Retina (tissue), 1 donor: Measurements from ENCODE around the gene LRRC32.
A peak's percentile ranks its signal among the peaks of the same experiment; 100 is the strongest.

Source experiments
- DNase-seq: peaks from one replicate; pipeline ENCODE4 v3.0.0-alpha.2; 2016

Gene LRRC32, protein sequence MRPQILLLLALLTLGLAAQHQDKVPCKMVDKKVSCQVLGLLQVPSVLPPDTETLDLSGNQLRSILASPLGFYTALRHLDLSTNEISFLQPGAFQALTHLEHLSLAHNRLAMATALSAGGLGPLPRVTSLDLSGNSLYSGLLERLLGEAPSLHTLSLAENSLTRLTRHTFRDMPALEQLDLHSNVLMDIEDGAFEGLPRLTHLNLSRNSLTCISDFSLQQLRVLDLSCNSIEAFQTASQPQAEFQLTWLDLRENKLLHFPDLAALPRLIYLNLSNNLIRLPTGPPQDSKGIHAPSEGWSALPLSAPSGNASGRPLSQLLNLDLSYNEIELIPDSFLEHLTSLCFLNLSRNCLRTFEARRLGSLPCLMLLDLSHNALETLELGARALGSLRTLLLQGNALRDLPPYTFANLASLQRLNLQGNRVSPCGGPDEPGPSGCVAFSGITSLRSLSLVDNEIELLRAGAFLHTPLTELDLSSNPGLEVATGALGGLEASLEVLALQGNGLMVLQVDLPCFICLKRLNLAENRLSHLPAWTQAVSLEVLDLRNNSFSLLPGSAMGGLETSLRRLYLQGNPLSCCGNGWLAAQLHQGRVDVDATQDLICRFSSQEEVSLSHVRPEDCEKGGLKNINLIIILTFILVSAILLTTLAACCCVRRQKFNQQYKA

GRCh38 chr11:76670485-76671236, at the start of gene LRRC32:
Gene LRRC32 (minus strand): TSS chr11:76670747. CDS start chr11:76665954, 4,793 bp downstream.
- DNase-seq, result peak; percentile 53

DNA sequence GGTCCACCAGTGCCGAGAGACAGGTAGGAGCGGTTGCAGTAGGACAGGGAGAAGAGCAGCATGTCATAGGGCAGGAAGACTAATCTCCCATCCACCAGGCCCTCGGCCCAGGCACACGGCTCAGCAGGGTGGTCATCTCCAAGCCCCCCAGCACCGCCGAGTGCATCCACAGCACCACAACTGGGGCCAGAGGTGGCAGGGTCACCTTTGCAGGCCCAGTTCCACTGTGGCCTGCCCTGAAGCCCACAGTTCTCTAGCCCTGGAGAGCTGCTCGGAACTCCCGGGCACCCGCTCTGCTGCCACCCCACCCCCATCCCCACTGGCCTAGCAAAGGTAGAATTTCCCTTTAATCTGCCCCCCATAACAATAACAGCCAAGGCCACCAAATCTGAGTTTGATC, 49.1 kb upstream of the LRRC32 start:
- DNase-seq, result no peak

- no peak for DNase-seq
These were observed 48.7 kb upstream of the LRRC32 start for GRCh38 chr11:76719281-76719680.

- peak; percentile 56 for DNase-seq
These were observed 47.3 kb upstream of the LRRC32 start for GRCh38 chr11:76717816-76718215.

- DNase-seq, result no peak
These were observed 46.8 kb upstream of the LRRC32 start for GRCh38 chr11:76717369-76717768.

GRCh38 chr11:76716268-76716667, 45.7 kb upstream of the LRRC32 start:
- no peak for DNase-seq

- no peak for DNase-seq
These were observed 43.9 kb upstream of the LRRC32 start for GRCh38 chr11:76714493-76714892.

DNA sequence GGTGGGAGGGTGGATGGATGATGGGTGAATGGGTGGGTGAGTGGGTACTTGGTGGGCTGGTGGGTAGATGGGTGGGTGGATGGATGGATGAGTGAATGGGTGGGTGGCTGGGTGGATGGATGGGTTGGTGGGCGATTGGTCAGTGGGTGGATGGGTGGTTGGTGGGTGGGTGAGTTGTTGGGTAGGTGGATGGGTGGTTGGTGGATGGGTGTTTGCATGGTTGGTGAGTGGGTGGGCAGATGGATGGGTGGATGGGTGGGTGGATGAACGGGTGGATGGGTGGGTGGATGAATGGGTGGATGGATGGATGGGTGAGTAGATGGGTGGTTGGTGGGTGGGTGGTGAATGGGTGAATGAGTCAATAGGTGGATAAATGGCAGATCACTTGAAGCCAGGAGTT, 43.0 kb upstream of the LRRC32 start:
- no peak for DNase-seq

GRCh38 chr11:76712125-76712524, 41.6 kb upstream of the LRRC32 start:
- no peak for DNase-seq

DNA sequence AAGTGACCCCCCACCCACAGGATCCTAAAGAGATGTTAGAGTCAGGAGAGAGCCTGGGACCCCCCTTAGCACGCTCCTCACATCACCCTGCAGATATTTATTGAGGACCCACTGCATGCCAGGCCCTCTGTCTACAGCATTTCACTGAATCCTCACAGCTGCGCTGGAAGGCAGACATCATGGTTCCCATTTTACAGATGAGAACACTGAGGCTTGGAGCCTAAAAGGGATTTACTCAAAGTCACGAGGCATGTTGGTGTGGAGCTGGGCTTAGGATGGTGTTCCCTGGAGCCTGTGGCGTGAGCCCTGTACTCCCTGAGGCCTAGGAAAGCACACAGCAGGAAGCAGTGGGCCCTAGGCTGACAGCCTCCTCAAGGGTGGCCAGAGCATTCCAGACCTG, 39.2 kb upstream of the LRRC32 start:
- no peak for DNase-seq

DNA sequence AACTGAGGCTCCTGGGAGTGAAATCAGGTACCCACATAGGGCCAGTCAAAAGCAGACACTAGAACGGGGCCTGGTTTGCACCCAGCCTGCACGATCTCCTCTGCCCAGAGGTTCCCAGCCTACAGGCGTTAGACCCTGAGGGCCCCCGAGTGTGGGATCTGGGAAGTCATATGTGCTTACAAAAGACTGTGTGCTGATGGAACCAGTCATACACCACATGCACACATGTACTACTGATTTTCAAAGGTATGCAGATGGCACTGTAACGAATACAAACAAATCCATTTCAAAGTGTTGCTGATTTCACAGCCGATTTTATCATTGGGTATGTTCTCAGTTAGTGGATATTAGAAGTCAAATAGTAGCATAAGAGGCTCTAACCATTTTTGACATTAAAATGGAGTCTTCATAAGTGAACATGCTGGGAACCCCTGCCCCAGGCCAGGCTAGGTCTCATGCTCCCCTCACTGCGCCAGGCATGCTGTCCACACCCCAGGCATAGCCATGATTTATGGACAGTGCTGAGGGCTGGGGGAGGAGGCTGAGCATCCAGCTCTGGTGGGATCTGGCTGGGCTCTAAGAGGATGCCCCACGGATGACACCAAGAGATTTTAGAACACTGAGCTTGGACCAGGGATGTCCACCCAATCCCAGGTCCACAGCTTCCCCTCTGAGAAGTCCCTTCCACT, 38.6 kb upstream of the LRRC32 start:
- no peak for DNase-seq

- no peak for DNase-seq
These were observed 36.8 kb upstream of the LRRC32 start for GRCh38 chr11:76707293-76707825.

DNA sequence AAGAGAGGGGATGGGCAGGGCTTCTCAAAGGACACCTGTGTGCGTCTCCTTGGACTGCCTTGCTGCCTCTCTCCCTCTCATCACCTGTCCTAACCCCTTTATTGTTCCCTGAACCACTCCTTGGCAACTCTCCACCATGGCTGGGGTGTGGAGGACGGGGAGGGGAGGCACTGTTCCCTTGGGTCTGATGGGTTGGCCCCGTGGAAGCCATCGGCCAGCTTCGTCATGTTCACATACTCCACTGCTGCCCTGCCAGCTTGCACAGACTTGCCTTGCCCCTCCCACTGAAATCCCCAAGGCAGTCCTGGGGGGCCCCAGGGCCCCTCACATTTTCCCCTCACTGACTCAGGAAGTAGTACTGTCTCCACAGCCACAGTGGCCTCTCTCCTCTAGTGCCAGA, 36.1 kb upstream of the LRRC32 start:
- DNase-seq, result no peak

DNA sequence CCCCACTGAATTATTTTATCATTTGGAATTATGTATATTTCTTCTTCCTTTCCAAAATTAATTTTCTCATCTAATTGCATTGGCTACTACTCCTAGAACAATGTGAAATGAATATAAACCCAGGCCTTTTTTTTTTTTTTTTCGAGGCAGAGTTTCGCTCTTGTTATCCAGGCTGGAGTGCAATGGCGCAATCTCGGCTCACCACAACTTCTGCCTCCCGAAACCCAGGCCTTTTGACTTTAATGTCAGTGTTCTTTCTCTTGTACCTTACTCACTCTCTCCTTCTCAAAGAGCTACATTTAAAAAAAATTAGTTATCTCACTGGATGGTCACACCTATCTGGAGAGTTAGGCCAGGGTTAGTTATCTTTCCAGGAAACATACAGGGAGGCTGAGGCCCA, 35.3 kb upstream of the LRRC32 start:
- DNase-seq, result no peak

DNA sequence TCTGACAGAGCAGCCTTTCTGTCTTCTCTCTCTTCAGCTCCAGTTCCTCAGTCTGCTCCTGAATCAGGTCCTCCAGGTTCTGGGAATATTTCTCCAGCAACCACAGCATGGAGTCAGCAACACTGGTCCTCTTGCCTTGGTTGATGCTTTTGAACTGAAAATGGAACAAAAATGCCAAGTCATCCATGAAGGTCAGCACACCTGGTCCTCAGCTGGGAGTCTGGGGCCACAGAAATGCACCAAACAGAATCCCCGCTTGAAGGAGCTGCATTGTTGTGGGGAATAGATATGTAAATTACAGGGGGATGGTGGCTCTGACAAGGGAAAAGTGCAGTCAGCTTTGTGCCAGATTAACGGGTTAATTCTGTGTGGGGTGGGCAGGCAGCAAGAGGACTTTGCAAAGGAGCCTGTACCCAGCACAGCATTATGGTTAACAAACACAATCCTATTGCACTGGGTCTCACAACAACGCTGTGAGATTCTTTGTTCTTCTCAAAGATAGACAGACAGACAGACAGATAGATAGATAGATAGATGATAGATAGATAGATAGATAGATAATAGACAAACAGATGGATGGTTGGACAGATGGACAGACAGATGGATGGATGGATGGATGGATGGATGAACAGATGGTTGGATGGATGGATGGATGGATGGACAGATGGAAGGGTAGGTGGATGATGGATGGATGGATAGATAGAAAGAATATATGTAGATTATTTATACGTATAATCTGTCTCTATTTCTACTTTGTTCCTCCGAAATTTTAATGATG, 33.8 kb upstream of the LRRC32 start:
- no peak for DNase-seq

- DNase-seq, result no peak
These were observed 33.2 kb upstream of the LRRC32 start for GRCh38 chr11:76703707-76704106.

GRCh38 chr11:76702336-76703128, 32.0 kb upstream of the LRRC32 start:
- DNase-seq, result no peak

DNA sequence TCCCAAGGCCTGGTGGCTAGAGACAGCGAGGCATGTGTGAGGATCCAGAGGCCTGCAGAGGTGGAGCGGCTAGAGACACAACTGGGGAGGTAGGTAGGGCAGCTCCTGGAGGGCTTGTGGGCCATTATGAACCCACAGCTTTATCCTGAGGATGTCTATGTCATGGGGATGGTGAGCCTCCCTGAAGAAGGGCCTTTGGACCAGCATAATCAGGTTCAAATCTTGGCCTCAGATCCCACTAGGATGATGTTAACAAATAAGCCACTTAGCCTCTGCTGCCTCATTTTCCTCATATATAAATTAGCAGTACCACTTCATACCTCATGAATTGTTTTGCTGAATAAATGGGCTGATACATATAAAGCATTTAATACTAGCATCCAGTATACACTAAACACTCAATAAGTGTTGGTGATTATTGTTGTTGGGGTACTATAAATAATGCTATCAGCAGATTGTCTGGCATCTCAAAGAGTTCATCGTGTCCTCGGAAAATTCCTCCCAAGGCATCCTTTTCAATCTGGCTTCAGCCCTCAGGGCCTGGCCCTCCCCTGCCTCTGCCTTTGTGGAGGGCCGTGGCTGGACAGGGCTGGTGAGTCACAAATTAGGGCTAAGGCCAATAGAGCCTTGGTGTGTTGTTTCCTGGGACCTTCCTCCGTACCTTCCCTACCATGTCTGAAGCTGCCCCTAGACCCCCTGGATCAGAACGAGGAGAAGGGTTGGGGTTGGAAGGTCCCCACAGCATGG, 30.9 kb upstream of the LRRC32 start:
- no peak for DNase-seq

DNA sequence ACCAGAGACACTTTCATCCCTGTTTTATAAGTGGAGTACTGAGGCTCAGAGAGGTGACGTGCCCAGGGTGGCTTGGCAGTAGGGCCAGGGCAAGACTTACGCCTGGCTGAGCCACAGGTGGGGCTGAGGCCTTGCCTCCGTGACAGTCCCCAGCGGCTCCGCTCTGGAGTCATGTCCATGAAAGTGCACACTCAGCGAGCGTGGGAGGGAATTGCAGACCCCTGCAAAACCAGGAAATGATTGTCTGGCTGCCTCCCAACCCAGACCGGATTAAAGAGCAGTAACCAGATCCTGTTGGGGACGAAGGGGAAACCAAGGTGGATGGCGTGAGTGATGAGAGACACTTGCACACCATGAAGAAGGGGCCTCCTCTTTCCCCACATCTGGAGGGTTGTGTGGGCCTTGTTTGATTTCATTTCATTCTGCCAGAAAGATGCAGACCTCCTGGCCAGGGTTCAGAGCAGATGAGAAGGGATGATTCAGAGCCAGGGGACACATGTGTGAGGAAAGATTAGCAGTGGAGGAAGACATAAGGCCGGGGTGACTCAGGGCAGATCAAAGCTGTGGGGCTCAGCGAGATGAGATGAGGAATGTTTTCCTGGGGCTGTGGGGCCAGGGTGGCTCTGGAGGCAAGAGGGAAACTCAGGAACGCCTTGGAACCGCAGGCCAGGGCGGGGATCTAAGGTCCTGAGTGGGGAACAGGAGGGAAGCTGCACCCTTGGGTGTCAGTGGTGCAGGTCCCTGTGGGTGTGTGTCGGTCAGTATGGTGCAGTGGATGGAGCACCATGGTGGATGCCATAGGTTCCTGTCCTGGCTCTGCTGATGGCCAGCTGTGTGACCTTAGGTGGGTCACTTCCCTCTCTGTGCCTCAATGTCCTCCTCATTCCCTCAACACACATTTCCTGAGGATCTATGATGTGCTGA, 29.9 kb upstream of the LRRC32 start:
- no peak for DNase-seq
